Mesangial cell (primary cell): ENCODE data around the gene COMMD4. TPM values are rescaled to one million over a fixed set of nuclear protein-coding genes. Genes with fewer than 3 reads are reported as not detected.

ENCODE experiments used
- total RNA-seq: library from RNA; depleted of rRNA; stranded (reverse); fragments of >200 nt; gene quantifications from 2 replicates; pipeline ENCODE4 v1.2.3, GENCODE V29; 2015

COMMD4 gene
- total RNA-seq = 136 and 167 TPM in 2 replicates

GRCh38 chr15:75335705-75336355 lies at the start of gene COMMD4:
TSS of gene COMMD4 (plus strand) at chr15:75336063. CDS start at chr15:75336090, 27 bp downstream.

GRCh38 chr15:75346796-75347221 lies 10.9 kb downstream of the COMMD4 start, which contains the start of gene NEIL1:
TSS of gene NEIL1 (plus strand) at chr15:75347039. CDS start at chr15:75348906, 1,867 bp downstream.

DNA sequence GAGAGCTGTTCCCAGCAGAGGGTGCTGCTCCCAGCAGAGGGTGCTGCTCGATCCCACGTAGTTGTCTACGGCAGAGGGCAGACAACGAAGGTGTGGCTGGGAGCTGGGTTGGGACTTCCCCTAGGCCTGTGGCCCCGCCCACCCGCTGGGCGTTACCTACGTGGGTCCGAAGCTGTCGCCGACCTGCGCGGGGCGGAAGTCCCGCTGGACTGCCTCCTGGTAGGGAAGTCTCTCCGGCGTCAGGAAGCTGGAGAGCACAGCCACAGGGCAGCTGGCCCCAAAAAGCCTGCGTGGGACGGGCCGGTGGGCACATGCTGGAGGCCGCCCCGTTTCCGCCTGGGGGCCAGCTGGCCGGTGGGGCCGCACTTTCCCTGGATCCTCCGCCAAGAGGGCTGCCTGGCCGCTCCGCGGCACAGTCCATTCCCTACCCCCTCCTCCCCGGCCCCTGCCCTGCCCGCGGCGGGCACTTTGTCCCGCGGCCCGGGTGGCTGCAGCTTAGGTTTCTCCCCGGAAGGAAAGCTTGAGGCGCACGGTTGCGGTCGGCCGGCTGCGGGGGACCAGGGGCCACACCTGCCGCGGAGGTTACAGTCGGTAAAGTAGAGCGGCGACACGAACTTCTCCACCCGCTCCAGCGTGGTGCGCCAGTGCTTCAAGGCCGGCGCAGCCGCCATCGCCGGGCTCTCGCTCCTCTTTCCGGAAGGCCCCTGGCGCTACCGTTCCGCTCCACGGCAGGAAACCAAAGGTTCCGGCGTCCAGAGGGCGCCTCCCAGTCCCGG lies 32.2 kb downstream of the COMMD4 start, which contains the start of gene MAN2C1:
TSS of gene MAN2C1 (minus strand) at position 695 of the 776 bp plus-strand sequence. CDS start at position 671, 24 bp downstream.

Other genes starting within 250 kb of the COMMD4 start
- 15.3 and 22.6 TPM in 2 replicates for gene C15orf39, start 134.2 kb upstream of the COMMD4 start, total RNA-seq
- gene GOLGA6C, start 77.7 kb upstream of the COMMD4 start, total RNA-seq = not detected in 2 replicates
- not detected in 2 replicates for gene GOLGA6D, start 53.2 kb upstream of the COMMD4 start, total RNA-seq
- gene NEIL1, start 11.0 kb downstream of the COMMD4 start, total RNA-seq = 3.1 and 20.2 TPM in 2 replicates
- gene MAN2C1, start 32.5 kb downstream of the COMMD4 start, total RNA-seq = 62.9 and 104 TPM in 2 replicates
- 33.0 and 34.9 TPM in 2 replicates for gene SIN3A, start 115.6 kb downstream of the COMMD4 start, total RNA-seq
- 29.3 and 32.1 TPM in 2 replicates for gene PTPN9, start 243.3 kb downstream of the COMMD4 start, total RNA-seq